ENCODE data around the gene LRRC17.
A peak's percentile ranks its signal among the peaks of the same experiment; 100 is the strongest.

Gene LRRC17

GRCh38 chr7:102990642-102991041, 77.8 kb downstream of the LRRC17 start:
- DNase-seq = no peak

DNA sequence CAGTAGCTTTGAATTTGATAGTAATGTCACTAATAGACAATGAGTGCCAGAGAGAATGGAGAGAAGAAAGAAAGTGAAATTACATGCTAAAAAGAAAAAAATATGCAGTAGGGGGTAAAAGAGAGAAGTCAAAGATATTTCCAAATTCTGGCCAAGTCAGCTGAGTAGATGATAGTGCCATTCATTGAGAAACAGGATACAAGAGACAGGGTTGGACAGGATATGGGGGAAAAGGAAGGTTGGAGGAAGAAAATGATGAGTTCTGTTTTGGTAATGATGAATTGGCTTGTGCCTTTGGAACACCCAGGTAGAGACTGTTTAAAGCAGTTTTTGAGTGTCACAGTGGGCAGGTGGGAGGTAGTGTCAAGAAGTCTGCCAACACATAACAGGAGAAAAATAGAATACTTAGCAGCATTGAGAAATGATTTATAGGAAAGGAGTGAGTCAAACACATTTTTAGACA, 78.3 kb downstream of the LRRC17 start:
- DNase-seq = no peak

DNA sequence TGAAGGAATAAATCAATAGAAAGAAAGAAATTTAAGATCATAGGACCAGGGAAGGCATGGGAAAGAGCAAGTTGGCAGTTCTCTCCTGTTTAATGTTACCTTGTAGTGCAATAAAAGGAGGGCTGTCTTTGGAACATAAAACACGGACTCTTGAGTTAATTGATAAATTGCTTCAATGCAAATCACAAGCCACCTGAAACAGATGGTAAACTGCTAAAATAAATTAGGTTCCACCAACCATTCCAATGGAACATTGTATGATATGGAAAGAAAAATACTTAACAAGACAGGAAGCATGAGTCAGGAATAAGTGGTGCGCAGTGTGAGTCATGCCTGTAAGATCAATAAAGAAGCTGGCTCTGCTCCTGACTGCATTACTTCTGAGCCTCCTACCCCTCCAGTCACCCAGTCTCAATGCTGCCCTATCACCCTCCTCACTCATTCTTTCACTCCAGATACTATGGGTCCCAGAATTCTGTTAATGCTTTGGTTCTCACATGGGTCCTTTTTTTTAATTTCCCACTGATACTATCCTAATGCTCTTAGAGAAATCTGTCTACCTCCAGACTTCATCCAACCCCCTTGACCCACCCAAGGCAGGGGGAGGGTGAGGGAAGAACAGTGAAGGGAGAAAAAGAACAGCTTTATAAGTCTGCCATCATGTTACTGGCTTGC, 78.9 kb downstream of the LRRC17 start:
- no peak for DNase-seq

DNA sequence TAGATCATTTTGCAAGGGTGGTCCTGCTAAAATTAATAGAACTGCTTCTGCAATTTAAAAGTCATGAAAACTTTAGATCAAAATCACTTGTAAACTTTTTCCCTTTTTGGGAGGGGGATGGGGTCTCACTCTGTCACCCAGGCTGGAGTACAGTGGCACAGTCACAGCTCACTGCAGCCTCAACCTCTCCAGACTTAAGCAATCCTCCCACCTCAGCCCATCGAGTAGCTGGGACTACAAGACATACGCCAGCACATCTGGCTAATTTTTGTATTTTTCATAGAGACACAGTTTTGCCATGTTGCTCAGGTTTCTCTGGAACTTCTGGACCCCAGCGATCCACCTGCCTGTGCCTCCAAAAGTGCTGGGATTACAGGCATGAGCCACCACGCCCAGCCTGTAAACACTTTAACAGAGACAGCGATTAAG, 79.7 kb downstream of the LRRC17 start:
- DNase-seq = no peak

DNA sequence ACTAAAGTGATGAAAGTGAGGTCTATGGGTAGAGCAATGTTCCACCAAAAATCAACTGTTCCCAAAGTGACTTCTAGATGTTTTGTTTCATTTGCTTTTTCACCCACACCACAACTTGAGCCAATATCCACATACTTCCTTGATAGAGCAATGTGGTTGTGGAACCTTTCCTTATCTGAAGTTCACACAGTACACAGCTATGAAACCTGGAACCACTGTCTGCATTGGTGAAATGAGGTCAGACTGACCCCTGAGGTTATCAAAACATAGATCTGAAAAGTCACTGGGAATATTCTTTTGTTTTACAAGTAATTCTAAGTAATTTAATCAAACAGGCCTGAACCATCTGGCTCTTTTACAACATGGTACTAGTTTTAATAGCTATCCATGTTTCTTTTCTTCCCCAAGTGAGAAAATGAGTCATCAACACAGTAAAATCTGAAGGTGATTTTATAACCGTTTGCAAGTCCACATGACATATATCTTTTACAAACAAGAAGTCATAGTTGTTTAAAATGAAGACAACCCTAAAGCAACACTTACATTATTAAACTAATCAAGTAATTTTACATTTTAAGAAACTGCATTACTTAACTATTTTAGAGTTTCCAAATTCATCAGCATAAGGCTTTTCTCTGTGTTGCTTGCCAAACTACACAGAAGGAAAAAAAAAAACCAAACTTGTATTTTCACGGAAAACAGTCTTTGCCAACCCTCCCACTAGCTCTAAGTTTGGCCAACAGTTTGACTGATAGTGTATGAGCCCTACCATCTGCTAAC, 80.3 kb downstream of the LRRC17 start:
- DNase-seq = peak; percentile 9

DNA sequence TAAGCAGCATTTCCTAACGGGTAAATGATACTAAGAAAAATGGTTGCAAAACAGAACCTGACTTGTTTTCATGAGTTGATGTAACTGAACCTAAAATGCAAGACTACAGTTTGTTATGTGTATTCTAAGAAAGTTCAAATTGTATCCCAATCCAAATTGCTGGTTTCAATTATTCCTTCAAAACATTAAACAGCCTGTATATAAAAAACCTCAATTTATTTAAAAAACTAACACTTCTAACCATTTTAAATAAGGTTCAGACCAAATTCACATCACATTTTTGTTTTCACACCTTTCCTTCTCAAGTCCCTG, 80.9 kb downstream of the LRRC17 start:
- no peak for DNase-seq

GRCh38 chr7:102994567-102994966, 81.8 kb downstream of the LRRC17 start:
- no peak for DNase-seq
